H1 (cell line): ENCODE data around the gene YLPM1. TPM values are rescaled to one million over a fixed set of nuclear protein-coding genes. Genes with fewer than 3 reads are reported as not detected.

Source experiments
- CHD2 ChIP-seq: IDR thresholded peaks from 2 replicates; pipeline ENCODE4 v1.6.1; 2012; ENCODE audit warnings: low read length, improper control_type of control experiment
- HDAC6 ChIP-seq: IDR thresholded peaks from one replicate; pipeline ENCODE4 v1.7.1; 2012; ENCODE audit warnings: low read depth, mild to moderate bottlenecking, inconsistent platforms, low read length, moderate library complexity
- JUN ChIP-seq: IDR thresholded peaks from 2 replicates; pipeline ENCODE4 v1.6.1; 2011; ENCODE audit warnings: low read depth, mild to moderate bottlenecking, improper control_type of control experiment, low read length
- NANOG ChIP-seq: IDR thresholded peaks from 2 replicates; pipeline ENCODE4 v1.6.1; 2011; ENCODE audit warnings: low read length, low read depth, mild to moderate bottlenecking, inconsistent platforms; ENCODE audit not compliant: insufficient read depth, poor library complexity, severe bottlenecking
- NRF1 ChIP-seq: IDR thresholded peaks from 2 replicates; pipeline ENCODE4 v1.6.1; 2011; ENCODE audit warnings: mild to moderate bottlenecking, low read depth, low read length, improper control_type of control experiment
- RXRA ChIP-seq: IDR thresholded peaks from 2 replicates; pipeline ENCODE4 v1.6.1; 2011; ENCODE audit warnings: low read depth, mild to moderate bottlenecking, low read length, moderate library complexity; ENCODE audit not compliant: insufficient read depth
- SP1 ChIP-seq: IDR thresholded peaks from 2 replicates; pipeline ENCODE4 v1.6.1; 2011; ENCODE audit warnings: low read depth, low read length
- SP2 ChIP-seq: IDR thresholded peaks from 2 replicates; pipeline ENCODE4 v1.6.1; 2012; ENCODE audit warnings: mild to moderate bottlenecking, low read length, inconsistent platforms
- polyA plus RNA-seq, 7 experiments: library from polyadenylated mRNA; depleted of rRNA in 3 of 7; stranded (reverse) in 5 of 7; unstranded in 2 of 7; fragments of >200 nt in 5 of 7; fragments of 200-250 nt in 2 of 7; gene quantifications; 1 replicate in 5 of 7; 2 replicates in 1 of 7; 4 replicates in 1 of 7; pipeline versions ENCODE4 v1.2.1 to v1.2.3, GENCODE V29; 2011 to 2013; ENCODE audit warnings: missing spikeins in 2 of 7, mixed read lengths in 2 of 7
- total RNA-seq: library from RNA; stranded (reverse); fragmentation: NEBNext Ultra II Directional; extraction: Animal tissue kit (Norgen Biotek cat#: 25700); gene quantifications from 2 replicates; pipeline ENCODE4 v1.2.1, GENCODE V29; 2021

Gene YLPM1
- total and polyA plus RNA-seq, 2 of the 8 experiments (the other 6 are each of a cell fraction or from before 2014, with no cell fraction given): 13.5 to 71.7 TPM

GRCh38 chr14:74881431-74882102 lies 118.5 kb downstream of the YLPM1 start, which contains the start of gene DLST (continued):
- TF ChIP-seq CHD2 (peak; percentile 35; the same call in 1 of the 2 replicates), SP2 (no peak), NRF1 (no peak), NANOG (no peak), RXRA (no peak), HDAC6 (no peak), SP1 (peak; percentile 81; the same call in 1 of the 2 replicates), JUN (no peak)
